Embryonic facial prominence (tissue), 1 donor: Measurements from ENCODE around the gene MZB1.
"Not testable (repeated sequence)": the region's sequence is repeated elsewhere in the genome, so short reads cannot be mapped to it uniquely, and the experiment has no call there.

ENCODE experiments used
- DNase-seq: peaks from one replicate; pipeline ENCODE4 v3.0.0-alpha.2; 2016; ENCODE audit errors: extremely low spot score

The MZB1 gene

GRCh38 chr5:139378101-139378825, 11.4 kb downstream of the MZB1 start:
- DNase-seq: no peak

GRCh38 chr5:139377226-139377625, 12.5 kb downstream of the MZB1 start:
- DNase-seq: no peak

GRCh38 chr5:139376364-139376763, 13.3 kb downstream of the MZB1 start:
- no peak for DNase-seq

DNA sequence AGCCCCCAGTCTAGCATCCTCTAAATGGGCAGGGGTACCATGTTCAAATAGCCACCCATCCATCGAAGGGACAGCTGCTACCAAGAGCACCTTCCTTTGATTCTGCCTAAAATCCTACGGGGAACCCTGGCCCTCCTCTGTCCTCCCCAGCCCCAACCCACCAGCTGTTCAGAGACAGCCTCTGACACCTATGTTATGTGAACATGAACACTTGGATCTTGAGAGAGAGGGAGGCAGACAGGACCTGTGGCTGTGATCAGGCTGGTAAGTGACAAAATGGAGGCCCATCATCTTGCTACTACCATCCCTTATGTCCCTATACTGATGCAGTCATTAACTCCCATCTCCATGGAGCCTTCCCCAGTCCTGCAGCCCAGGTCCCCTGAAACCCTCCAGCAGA, 14.8 kb downstream of the MZB1 start:
- DNase-seq: no peak

- no peak for DNase-seq
Observed at GRCh38 chr5:139371482-139372435, 18.0 kb downstream of the MZB1 start.

DNA sequence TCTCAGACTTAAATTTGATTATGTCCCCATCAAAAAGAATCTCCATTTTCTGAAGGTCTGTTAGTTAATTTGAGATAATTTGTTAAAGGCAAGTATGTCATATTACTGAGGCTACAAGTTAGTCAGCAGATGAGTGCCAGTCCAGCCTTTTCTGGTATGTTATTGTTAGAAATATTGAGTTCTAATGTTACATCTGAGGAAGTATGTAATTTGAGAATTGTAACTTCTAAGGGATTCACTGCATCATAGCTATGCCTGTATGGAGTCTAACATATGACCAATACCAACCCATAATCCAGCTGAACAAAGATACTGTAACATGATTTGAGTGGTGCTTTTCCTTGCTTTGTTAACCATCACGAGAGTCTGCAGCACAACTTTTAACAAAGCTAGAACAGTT, 20.5 kb downstream of the MZB1 start:
- no peak for DNase-seq

DNA sequence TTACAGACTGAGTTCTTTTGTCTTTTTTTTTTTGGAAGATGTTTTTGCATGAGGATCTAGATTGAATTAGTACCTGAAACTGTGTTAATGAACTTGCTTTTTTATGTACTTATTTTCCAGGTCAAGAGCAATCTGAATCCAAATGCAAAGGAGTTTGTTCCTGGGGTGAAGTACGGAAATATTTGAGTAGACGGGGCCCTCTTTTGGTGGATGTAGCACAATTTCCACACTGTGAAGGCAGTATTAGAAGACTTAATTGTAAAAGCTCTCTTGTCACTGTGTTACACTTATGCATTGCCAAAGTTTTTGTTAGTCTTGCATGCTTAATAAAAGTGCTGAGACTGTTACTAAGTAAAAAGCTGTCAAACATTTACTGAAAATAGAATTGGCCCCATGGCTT, 21.1 kb downstream of the MZB1 start:
- DNase-seq: no peak

GRCh38 chr5:139364466-139364865, 25.2 kb downstream of the MZB1 start:
- no peak for DNase-seq

GRCh38 chr5:139363937-139364336, 25.8 kb downstream of the MZB1 start:
- DNase-seq: no peak

GRCh38 chr5:139361835-139362429, 27.8 kb downstream of the MZB1 start:
- no peak for DNase-seq

DNA sequence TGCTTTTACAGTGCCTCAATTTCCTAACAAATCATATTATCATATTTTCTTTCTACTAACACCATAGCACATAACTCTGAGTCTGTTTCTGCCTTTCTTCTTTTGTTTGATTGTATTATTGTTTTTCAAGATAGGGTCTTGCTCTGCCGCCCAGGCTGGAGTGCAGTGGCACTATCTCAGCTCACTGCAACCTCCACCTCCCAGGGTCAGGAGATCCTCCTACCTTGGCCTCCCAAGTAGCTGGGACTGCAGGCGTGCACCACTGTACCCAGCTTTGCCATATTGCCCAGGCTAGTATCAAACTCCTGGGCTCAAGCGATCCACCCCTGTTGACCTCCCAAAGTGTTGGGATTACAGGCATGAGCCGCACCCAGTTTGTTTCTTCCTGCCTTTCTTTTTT, 29.3 kb downstream of the MZB1 start:
- DNase-seq: no peak

DNA sequence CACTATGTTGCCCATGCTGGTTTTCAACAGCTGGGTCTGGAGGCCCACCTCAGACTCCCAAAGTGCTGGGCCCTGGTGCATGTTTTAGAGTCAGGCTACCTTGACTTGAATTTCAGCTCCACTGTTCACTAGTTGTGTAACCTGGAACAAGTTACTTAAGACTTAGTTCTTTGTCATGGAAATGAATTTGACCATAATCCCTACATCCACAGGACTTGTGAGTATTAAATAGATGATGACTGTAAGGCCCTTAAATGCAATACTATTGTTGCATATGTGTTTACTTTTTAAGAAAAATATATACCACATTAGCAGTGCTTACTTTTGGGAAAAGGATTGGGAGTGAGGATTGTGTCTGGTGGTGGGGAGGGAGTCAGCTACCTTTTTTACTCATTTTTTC, 31.6 kb downstream of the MZB1 start:
- no peak for DNase-seq

GRCh38 chr5:139355900-139356299, 33.8 kb downstream of the MZB1 start:
- not testable (repeated sequence) for DNase-seq

DNA sequence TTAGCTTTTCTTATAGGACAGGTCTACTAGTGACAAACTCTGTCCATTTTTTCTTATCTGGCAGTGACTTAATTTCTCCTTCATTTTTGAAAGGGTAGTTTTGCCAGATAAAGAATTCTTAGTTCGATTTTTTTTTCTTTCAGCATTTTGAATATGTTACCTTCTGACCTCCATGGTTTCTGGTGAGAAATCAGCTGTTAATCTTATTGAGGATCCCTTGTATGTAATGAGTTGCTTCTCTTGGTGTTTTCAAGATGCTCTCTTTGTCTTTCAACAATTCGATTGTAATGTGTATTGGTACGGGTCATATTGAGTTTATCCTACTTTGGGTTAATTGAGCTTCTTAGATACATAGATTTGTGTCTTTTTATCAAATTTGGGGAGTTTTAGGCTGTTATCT, 35.5 kb downstream of the MZB1 start:
- DNase-seq: no peak

DNA sequence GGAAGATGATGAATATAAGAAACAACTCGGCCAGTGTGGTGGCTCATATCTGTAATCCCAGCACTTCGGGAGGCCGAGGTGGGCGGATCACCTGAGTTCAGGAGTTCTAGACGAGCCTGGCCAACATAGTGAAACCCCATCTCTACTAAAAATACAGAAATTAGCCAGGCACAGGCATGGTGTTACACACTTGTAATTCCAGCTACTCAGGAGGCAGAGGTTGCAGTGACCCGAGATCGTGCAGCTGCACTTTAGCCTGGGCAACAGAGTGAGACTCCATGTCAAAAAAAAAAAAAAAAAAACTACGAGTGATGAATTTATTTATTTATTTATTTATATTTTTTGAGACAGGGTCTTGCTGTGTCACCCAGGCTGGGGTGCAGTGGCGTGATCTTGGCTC, 41.9 kb downstream of the MZB1 start:
- not testable (repeated sequence) for DNase-seq

- not testable (repeated sequence) for DNase-seq
Observed at GRCh38 chr5:139345442-139345841, 44.3 kb downstream of the MZB1 start.

DNA sequence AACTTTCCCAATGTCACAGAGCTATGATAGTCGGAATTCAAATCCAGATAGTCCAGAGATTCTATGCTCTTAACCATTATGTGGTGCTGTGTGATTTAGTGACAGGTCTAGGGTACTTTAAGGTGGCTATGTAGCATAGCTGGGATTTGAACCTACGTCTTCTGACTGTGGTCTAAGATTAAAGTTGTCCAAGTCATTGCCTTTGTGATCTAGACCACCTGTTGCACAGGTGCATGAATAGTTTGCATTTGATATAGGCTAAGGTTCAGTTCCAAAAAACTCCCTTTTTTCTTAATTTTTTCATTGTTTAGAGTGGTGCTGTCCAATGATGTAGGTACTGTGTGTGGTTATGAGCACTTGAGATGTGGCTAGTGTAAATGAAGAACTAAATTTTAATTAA, 45.5 kb downstream of the MZB1 start:
- no peak for DNase-seq

GRCh38 chr5:139343476-139343875, 46.2 kb downstream of the MZB1 start:
- DNase-seq: no peak

DNA sequence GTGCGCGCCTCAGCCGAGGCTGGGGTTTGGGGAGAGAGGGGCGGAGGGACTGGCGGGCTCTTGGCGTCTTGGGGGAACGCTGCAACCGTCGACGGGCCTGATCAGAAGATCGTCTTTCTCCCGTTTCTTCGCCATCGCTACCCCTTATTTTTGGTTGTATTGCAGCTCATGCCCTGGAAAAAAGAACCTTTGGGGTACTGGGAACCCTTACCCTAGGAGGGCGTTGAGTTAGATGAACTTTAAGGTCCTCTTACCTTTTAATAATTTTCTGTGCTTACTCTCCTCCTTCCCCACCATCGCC, 47.3 kb downstream of the MZB1 start:
- no peak for DNase-seq

DNA sequence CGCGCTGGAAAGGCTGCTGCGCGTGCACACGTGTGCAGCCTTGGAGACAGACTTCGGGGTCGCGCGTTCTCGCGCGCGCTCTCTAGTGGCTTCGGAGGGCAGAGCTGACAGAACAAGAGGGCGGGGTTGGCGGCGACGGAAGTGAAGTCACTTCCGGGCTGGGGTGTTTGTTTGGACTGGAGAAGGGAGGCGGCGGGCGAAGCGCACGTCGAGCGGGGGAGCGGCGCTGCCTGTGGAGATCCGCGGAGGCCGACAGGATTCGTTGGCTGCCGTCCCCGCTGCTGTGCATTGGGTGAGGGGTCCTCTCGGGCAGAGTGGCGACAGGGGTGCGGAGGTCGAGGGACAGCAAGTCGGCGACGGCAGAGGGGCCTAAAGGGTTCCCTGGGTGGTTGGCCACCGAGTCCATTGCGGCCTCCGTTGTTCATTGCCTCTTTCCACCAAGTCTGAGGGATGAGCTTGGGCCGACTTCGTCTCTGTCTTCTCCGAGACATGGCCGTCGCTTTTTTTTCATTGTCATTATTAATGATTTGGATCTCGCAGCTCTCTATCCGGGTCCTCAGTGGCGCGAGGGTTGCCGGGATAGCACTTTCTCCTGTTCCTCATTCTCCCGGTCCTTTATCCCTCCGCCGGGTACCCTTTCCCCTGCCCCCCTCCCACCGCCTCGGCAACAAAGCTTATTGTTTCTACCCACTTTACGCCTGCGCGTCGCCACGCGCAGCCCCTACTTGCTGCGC, 47.9 kb downstream of the MZB1 start, which contains the start of gene PAIP2:
Gene PAIP2, plus strand, starts transcription at position 166 of the 734 bp plus-strand sequence. CDS start 21,931 bp downstream, outside the sequence.
- peak; percentile 98 for DNase-seq

DNA sequence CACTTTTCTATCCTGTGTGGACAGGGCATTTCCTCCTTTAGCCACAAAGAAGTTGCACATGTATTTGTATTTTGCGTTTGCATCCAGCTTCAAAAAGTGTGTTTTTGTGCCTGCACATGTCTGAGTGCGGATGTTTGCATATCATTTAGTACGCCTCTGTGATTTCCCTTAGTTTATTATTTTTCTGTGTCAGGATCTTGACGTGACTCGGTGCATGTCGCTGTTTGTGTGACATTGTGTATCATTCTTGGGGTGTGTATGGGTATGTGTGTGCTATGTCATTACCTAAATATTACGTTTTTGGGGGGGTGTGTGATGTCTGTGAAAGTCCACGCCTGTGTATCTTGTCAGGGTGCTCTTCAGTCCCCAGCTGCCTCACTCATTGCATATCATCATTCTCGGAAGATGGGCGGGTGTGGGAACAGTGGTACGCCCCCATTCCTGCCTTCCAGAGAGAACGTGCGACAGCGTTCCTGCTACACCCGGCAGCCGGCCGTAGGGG, 48.5 kb downstream of the MZB1 start:
- no peak for DNase-seq

- DNase-seq: no peak
Observed at GRCh38 chr5:139340051-139340450, 49.7 kb downstream of the MZB1 start.
